HCT116 (cell line): Measurements from ENCODE around the gene ALDH1L1. TPM values are rescaled to one million over a fixed set of nuclear protein-coding genes. Genes with fewer than 3 reads are reported as not detected.

Source experiments
- ATAC-seq: fragments of 200-7000 bp; cut with Tn5 transposase; 2 replicates; pipeline ENCODE4 v1.9.1; 2020; ENCODE audit warnings: mild to moderate bottlenecking, moderate library complexity
- BruUV-seq: library from RNA; stranded (reverse); fragments of 400-500 nt; replicated peaks from 2 replicates; lab custom pipeline; 2021; lab: Mats Ljungman, UMichigan
- CTCF ChIA-PET: fragments of 300-600 bp; sonication (Branson Sonifier 250); formaldehyde crosslinking; loops from one replicate; lab custom pipeline; 2021; ENCODE audit warnings: antibody characterized with exemption; lab: Charles Lee
- POLR2A ChIA-PET: fragments of 300-600, 350-600 bp; sonication (Branson Sonifier 250); formaldehyde crosslinking; loops from one replicate; lab custom pipeline; 2021; ENCODE audit warnings: antibody characterized with exemption; lab: Charles Lee
- RAD21 ChIA-PET, 2 experiments: fragments of 300-600 bp; sonication (Branson Sonifier 250); formaldehyde crosslinking; loops; one replicate each; lab custom pipeline; 2023; ENCODE audit warnings: low total read pairs in 2 of 2; ENCODE audit not compliant: uncharacterized antibody in 2 of 2, unreplicated experiment in 2 of 2, low non-redundant PET in 1 of 2; lab: Charles Lee
- DNase-seq: peaks from one replicate; pipeline ENCODE4 v3.0.0-alpha.2; 2010; ENCODE audit warnings: low read depth, low spot score
- H2AFZ ChIP-seq: fragments of 200-600 bp; shearing (Covaris generic), sonication (generic); 2 replicates; pipeline ENCODE4 v1.6.1; 2017; ENCODE audit warnings: low read depth, mixed run types, mixed read lengths, antibody characterized with exemption, low read length; ENCODE audit not compliant: poor library complexity, severe bottlenecking
- H3K27ac ChIP-seq: 2 replicates; pipeline ENCODE4 v1.5.1; 2012; ENCODE audit warnings: low read depth, low read length
- H3K27me3 ChIP-seq: fragments of 200-600 bp; sonication (generic); 2 replicates; pipeline ENCODE4 v1.6.1; 2016; ENCODE audit warnings: mixed run types, low read length, mixed read lengths; ENCODE audit not compliant: insufficient read depth
- H3K36me3 ChIP-seq, 2 experiments: fragments of 200-500 bp in 1 of 2; fragments of 200-600 bp in 1 of 2; sonication (Bioruptor generic) in 1 of 2; sonication (generic) in 1 of 2; 2 replicates each; pipeline versions ENCODE4 v1.5.1 to v1.6.1; 2014 to 2016; ENCODE audit warnings: low read length in 2 of 2, inconsistent platforms in 1 of 2, mixed read lengths in 1 of 2, mixed run types in 1 of 2; ENCODE audit not compliant: insufficient read depth in 2 of 2, control insufficient read depth in 1 of 2
- H3K4me1 ChIP-seq, 2 experiments: fragments of 200-600 bp in 1 of 2; sonication (generic) in 1 of 2; 2 replicates each; pipeline versions ENCODE4 v1.5.1 to v1.6.1; 2012 to 2017; ENCODE audit warnings: low read length in 2 of 2, inconsistent platforms in 1 of 2, mild to moderate bottlenecking in 1 of 2, mixed read lengths in 1 of 2, mixed run types in 1 of 2, moderate library complexity in 1 of 2; ENCODE audit not compliant: insufficient read depth in 2 of 2, control insufficient read depth in 1 of 2
- H3K4me2 ChIP-seq: fragments of 200-600 bp; sonication (generic); 2 replicates; pipeline ENCODE4 v1.6.1; 2017; ENCODE audit warnings: mixed run types, low read length, mixed read lengths
- H3K4me3 ChIP-seq, 2 experiments: fragments of 200-600 bp in 1 of 2; sonication (generic) in 1 of 2; replicated peaks in 1 of 2; 2 replicates each; pipeline ENCODE4 v1.5.1; 2011 to 2016; ENCODE audit warnings: low read length in 2 of 2, control low read depth in 1 of 2, low read depth in 1 of 2, mild to moderate bottlenecking in 1 of 2, mixed read lengths in 1 of 2, mixed run types in 1 of 2
- H3K79me2 ChIP-seq: fragments of 200-600 bp; sonication (generic); 2 replicates; pipeline ENCODE4 v1.6.1; 2017; ENCODE audit warnings: mild to moderate bottlenecking, mixed run types, low read length, moderate library complexity, mixed read lengths; ENCODE audit not compliant: insufficient read depth
- H3K9ac ChIP-seq: fragments of 200-600 bp; sonication (generic); 2 replicates; pipeline ENCODE4 v1.6.1; 2016; ENCODE audit warnings: low read length, mixed read lengths
- H3K9me2 ChIP-seq: fragments of 200-600 bp; sonication (generic), shearing (Covaris generic); 2 replicates; pipeline ENCODE4 v1.6.1; 2017; ENCODE audit warnings: mixed run types, mild to moderate bottlenecking, moderate library complexity; ENCODE audit not compliant: insufficient read depth
- H3K9me3 ChIP-seq, 2 experiments: fragments of 200-500 bp in 1 of 2; fragments of 200-600 bp in 1 of 2; sonication (Bioruptor generic) in 1 of 2; sonication (generic) in 1 of 2; 2 replicates each; pipeline ENCODE4 v1.6.1; 2014 to 2017; ENCODE audit warnings: low read length in 2 of 2, mixed read lengths in 2 of 2, inconsistent platforms in 1 of 2, low read depth in 1 of 2, mild to moderate bottlenecking in 1 of 2, mixed run types in 1 of 2, moderate library complexity in 1 of 2; ENCODE audit not compliant: control insufficient read depth in 1 of 2, insufficient read depth in 1 of 2
- H4K20me1 ChIP-seq: fragments of 200-600 bp; sonication (generic), shearing (Covaris generic); 2 replicates; pipeline ENCODE4 v1.6.1; 2017; ENCODE audit warnings: mixed run types, mild to moderate bottlenecking, moderate library complexity; ENCODE audit not compliant: insufficient read depth
- CBX3 ChIP-seq: IDR thresholded peaks from 2 replicates; pipeline ENCODE4 v1.6.1; 2012; ENCODE audit warnings: low read depth
- EGR1 ChIP-seq: IDR thresholded peaks from 2 replicates; pipeline ENCODE4 v1.6.1; 2012; ENCODE audit warnings: low read depth
- ELF1 ChIP-seq: IDR thresholded peaks from 2 replicates; pipeline ENCODE4 v1.6.1; 2012; ENCODE audit warnings: low read depth, borderline replicate concordance
- EZH2 ChIP-seq: fragments of 200-600 bp; sonication (generic); IDR thresholded peaks from 2 replicates; pipeline ENCODE4 v1.6.1; 2017; ENCODE audit warnings: antibody characterized with exemption, mixed run types
- JUND ChIP-seq: IDR thresholded peaks from 2 replicates; pipeline ENCODE4 v1.6.1; 2012
- POLR2AphosphoS5 ChIP-seq: IDR thresholded peaks from 2 replicates; pipeline ENCODE4 v1.6.1; 2011; ENCODE audit warnings: mild to moderate bottlenecking, low read depth, low read length, moderate library complexity
- SIN3A ChIP-seq: IDR thresholded peaks from 2 replicates; pipeline ENCODE4 v1.6.1; 2012; ENCODE audit warnings: low read depth
- SP1 ChIP-seq: IDR thresholded peaks from 2 replicates; pipeline ENCODE4 v1.6.1; 2012; ENCODE audit warnings: low read depth
- SRF ChIP-seq: IDR thresholded peaks from 2 replicates; pipeline ENCODE4 v1.6.1; 2012; ENCODE audit warnings: low read depth
- TCF7L2 ChIP-seq: IDR thresholded peaks from 2 replicates; pipeline ENCODE4 v1.7.0; 2011; ENCODE audit warnings: borderline replicate concordance, inconsistent platforms; ENCODE audit not compliant: insufficient read depth, insufficient read length; ENCODE audit errors: extremely low read depth
- YY1 ChIP-seq: IDR thresholded peaks from 2 replicates; pipeline ENCODE4 v1.6.1; 2011; ENCODE audit warnings: low read length, low read depth, moderate library complexity, mild to moderate bottlenecking; ENCODE audit not compliant: insufficient replicate concordance; ENCODE audit errors: extremely low read depth
- intact Hi-C: fragments of 100-400 bp; cut with micrococcal nuclease; formaldehyde crosslinking; loops from 2 replicates; pipeline ENCODE4 v1.10.0; 2022
- total RNA-seq: library from RNA; stranded (reverse); gene quantifications from one replicate; pipeline ENCODE4 v1.2.1, GENCODE V29; 2021; ENCODE audit not compliant: unreplicated experiment
- TF ChIP-seq, protein P1 (sequence below): IDR thresholded peaks from 2 replicates; pipeline ENCODE4 v1.6.1; 2012
- TF ChIP-seq, protein P2 (sequence below): IDR thresholded peaks from 2 replicates; pipeline ENCODE4 v1.6.1; 2012; ENCODE audit warnings: low read depth
- TF ChIP-seq, protein P3 (sequence below): IDR thresholded peaks from 2 replicates; pipeline ENCODE4 v1.6.1; 2012

The ALDH1L1 gene
- total RNA-seq, 1 experiment from 2014 or later, result 0.81 TPM

DNA sequence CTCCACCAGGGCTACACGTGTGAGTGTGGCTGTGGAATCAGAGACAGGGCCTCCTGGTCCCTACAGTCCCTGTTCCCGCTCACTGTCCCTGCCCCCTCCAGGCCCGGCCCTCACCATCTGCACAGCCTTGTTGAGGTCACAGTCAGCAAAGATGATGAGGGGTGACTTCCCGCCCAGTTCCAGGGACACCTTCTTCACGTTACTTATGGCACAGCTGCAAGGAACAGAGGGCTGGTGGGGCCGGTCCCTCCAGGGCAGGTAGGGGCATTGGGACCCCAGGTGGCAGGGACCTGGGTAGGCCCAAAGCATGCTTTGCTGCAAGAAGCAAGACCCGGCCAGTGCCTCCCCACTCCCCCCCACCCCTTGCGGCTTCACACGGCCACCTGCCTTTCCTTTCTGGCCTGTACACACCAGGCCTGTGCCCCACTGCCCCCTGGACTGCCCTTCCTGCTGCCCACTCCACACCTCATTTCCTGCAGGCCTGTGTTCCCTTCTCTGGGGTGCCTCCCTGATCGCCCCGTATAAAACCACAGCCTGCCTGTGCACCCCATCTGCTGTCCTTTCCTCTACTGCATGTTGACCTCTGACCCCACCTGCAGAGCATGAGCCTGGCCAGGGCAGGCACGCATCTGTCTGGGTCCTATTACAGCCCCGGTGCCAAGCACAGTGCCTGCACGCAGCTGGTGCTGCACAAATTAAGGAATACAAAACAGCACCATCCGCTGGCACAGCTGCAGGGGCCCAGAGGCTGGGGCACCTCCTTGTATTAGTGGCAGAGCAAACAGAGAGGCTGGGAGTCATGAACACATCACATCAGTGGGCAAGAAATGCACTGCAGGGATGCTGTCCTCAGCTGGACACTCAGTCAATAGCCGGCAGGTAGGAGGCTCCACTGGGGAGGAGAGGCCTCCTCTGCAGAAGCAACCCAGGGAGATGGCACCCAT, 65.7 kb downstream of the ALDH1L1 start:
- DNase-seq (no peak), ATAC-seq (no peak)
- CTCF ChIA-PET, result interaction anchor here (0.6 kb wide), 1 partner anchor 13 kb away, joined by 3 read pairs; no protein-coding TSS in a partner anchor
- no peak overlapping the region for H3K4me2 ChIP-seq
- H3K9ac ChIP-seq, result no peak overlapping the region
- BruUV-seq, result no TSS peak
- peaks cover 8 to 10% of the 10 kb centered on the region in 2 experiments; a peak in 3 of 4 replicates for H3K4me1 ChIP-seq
- TF ChIP-seq POLR2AphosphoS5 (no peak), ELF1 (no peak), TCF7L2 (no peak), SP1 (no peak), SRF (no peak), JUND (no peak), EZH2 (no peak), EGR1 (no peak), YY1 (no peak), SIN3A (no peak), CBX3 (no peak)
- TF ChIP-seq, protein P1, sequence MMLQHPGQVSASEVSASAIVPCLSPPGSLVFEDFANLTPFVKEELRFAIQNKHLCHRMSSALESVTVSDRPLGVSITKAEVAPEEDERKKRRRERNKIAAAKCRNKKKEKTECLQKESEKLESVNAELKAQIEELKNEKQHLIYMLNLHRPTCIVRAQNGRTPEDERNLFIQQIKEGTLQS, result no peak
- TF ChIP-seq, protein P2, sequence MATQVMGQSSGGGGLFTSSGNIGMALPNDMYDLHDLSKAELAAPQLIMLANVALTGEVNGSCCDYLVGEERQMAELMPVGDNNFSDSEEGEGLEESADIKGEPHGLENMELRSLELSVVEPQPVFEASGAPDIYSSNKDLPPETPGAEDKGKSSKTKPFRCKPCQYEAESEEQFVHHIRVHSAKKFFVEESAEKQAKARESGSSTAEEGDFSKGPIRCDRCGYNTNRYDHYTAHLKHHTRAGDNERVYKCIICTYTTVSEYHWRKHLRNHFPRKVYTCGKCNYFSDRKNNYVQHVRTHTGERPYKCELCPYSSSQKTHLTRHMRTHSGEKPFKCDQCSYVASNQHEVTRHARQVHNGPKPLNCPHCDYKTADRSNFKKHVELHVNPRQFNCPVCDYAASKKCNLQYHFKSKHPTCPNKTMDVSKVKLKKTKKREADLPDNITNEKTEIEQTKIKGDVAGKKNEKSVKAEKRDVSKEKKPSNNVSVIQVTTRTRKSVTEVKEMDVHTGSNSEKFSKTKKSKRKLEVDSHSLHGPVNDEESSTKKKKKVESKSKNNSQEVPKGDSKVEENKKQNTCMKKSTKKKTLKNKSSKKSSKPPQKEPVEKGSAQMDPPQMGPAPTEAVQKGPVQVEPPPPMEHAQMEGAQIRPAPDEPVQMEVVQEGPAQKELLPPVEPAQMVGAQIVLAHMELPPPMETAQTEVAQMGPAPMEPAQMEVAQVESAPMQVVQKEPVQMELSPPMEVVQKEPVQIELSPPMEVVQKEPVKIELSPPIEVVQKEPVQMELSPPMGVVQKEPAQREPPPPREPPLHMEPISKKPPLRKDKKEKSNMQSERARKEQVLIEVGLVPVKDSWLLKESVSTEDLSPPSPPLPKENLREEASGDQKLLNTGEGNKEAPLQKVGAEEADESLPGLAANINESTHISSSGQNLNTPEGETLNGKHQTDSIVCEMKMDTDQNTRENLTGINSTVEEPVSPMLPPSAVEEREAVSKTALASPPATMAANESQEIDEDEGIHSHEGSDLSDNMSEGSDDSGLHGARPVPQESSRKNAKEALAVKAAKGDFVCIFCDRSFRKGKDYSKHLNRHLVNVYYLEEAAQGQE, result no peak
- TF ChIP-seq, protein P3, sequence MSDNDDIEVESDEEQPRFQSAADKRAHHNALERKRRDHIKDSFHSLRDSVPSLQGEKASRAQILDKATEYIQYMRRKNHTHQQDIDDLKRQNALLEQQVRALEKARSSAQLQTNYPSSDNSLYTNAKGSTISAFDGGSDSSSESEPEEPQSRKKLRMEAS, result no peak
- no peak overlapping the region for H3K4me3 ChIP-seq
- POLR2A ChIA-PET, result no interaction called here
- no peaks in the 10 kb centered on the region for H3K9me2 ChIP-seq
- no peaks in the 10 kb centered on the region for H3K36me3 ChIP-seq
- H3K27me3 ChIP-seq, result no peaks in the 10 kb centered on the region
- intact Hi-C loops, result loop anchor here (5.0 to 10.0 kb wide), 2 partner anchors 142 to 190 kb away; no protein-coding TSS in a partner anchor
- RAD21 ChIA-PET, result no interaction called here
- H3K79me2 ChIP-seq, result no peaks in the 10 kb centered on the region
- no peak overlapping the region for H2AFZ ChIP-seq
- H3K9me3 ChIP-seq, result no peaks in the 10 kb centered on the region
- H3K27ac ChIP-seq, result no peak overlapping the region
- no peaks in the 10 kb centered on the region for H4K20me1 ChIP-seq
